Measurements from ENCODE around the gene HTR1B. TPM values are rescaled to one million over a fixed set of nuclear protein-coding genes. Genes with fewer than 3 reads are reported as not detected.
A peak's percentile ranks its signal among the peaks of the same experiment; 100 is the strongest.

Gene HTR1B
- total and polyA plus RNA-seq, 3 donors from 2014 or later: 0.80 to 4.7 (median 2.5) TPM

GRCh38 chr6:77463861-77464494 is 687 bp upstream of the HTR1B start:
- peak overlapping the region; percentile 49 to 56 for H3K4me3 ChIP-seq
- intact Hi-C loops (cut with DNase I; ENCODE audit: low total_unique reads): no loop called here
- H3K27me3 ChIP-seq: no peaks in the 10 kb centered on the region
- TF ChIP-seq POLR2A (IDR thresholded peaks at IDR 0.05) (no peak), CTCF (IDR thresholded peaks at IDR 0.05) (no peak)
- no peaks in the 10 kb centered on the region for H3K9me3 ChIP-seq
- WGBS, 2 donors: 0 to 3% methylated on average over 18 to 39 of the region's 53 CpGs
- H3K4me1 ChIP-seq: peaks cover 4% of the 10 kb centered on the region
- H3K27ac ChIP-seq: no peak overlapping the region
- DNase-seq: peak; percentile 59
- no peaks in the 10 kb centered on the region for H3K36me3 ChIP-seq (ENCODE audit: low read depth, missing control alignments)

GRCh38 chr6:77462359-77463307 is 658 bp downstream of the HTR1B start:
- intact Hi-C loops (cut with DNase I; ENCODE audit: low total_unique reads): no loop called here
- Histone ChIP-seq H3K36me3 (ENCODE audit: low read depth, missing control alignments) (no peaks in the 10 kb centered on the region), H3K9me3 (no peaks in the 10 kb centered on the region), H3K4me3 (peak overlapping the region; percentile 49 to 56), H3K27me3 (no peaks in the 10 kb centered on the region), H3K27ac (no peak overlapping the region), H3K4me1 (peaks cover 4% of the 10 kb centered on the region)
- 4 to 10% methylated on average over 41 to 54 of the region's 55 CpGs for WGBS, 2 donors
- peak in 1 of 3 experiments; percentile 18 for TF ChIP-seq CTCF (IDR thresholded peaks at IDR 0.05)
- TF ChIP-seq POLR2A (IDR thresholded peaks at IDR 0.05): no peak
- peak; percentile 46 for DNase-seq

GRCh38 chr6:77461796-77462195 is 1.5 kb downstream of the HTR1B start:
- Histone ChIP-seq H3K4me1 (peaks cover 4% of the 10 kb centered on the region), H3K27ac (no peak overlapping the region), H3K9me3 (no peaks in the 10 kb centered on the region), H3K4me3 (no peak overlapping the region), H3K36me3 (ENCODE audit: low read depth, missing control alignments) (no peaks in the 10 kb centered on the region), H3K27me3 (no peaks in the 10 kb centered on the region)
- WGBS, 2 donors: 54 to 69% methylated on average over 8 of the region's 8 CpGs
- intact Hi-C loops (cut with DNase I; ENCODE audit: low total_unique reads): no loop called here
- no peak for TF ChIP-seq CTCF (IDR thresholded peaks at IDR 0.05)
- no peak for TF ChIP-seq POLR2A (IDR thresholded peaks at IDR 0.05)
- no peak for DNase-seq

- TF ChIP-seq CTCF (IDR thresholded peaks at IDR 0.05) (no peak), POLR2A (IDR thresholded peaks at IDR 0.05) (no peak)
- no peak for DNase-seq
- Histone ChIP-seq H3K4me1 (no peaks in the 10 kb centered on the region), H3K36me3 (ENCODE audit: low read depth, missing control alignments) (no peaks in the 10 kb centered on the region), H3K9me3 (no peaks in the 10 kb centered on the region), H3K27ac (no peak overlapping the region), H3K27me3 (no peaks in the 10 kb centered on the region), H3K4me3 (no peak overlapping the region)
- intact Hi-C loops (cut with DNase I; ENCODE audit: low total_unique reads): no loop called here
- WGBS, 2 donors: 65 to 97% methylated on average over 1 of the region's 1 CpG
Measured at GRCh38 chr6:77458421-77458820, 4.9 kb downstream of the HTR1B start.

Measured in testis (tissue), 3 donors.